HG03280 (cell line): Measurements from ENCODE around the gene SULT1C4.
"Not testable (repeated sequence)": the region's sequence is repeated elsewhere in the genome, so short reads cannot be mapped to it uniquely, and the experiment has no call there.

Experiments
- ATAC-seq: cut with Tn5 transposase; IDR thresholded peaks from one replicate; pipeline ENCODE4 v1.9.1; 2021; ENCODE audit warnings: mild to moderate bottlenecking, moderate library complexity; ENCODE audit not compliant: unreplicated experiment

SULT1C4 gene

GRCh38 chr2:108412995-108413710, 35.4 kb downstream of the SULT1C4 start:
- no peak for ATAC-seq

- ATAC-seq, result no peak
Measured at GRCh38 chr2:108413711-108414095, 35.9 kb downstream of the SULT1C4 start.

- no peak for ATAC-seq
Measured at GRCh38 chr2:108414256-108414876, 36.6 kb downstream of the SULT1C4 start.

- ATAC-seq, result no peak
Measured at GRCh38 chr2:108414945-108415344, 37.2 kb downstream of the SULT1C4 start.

GRCh38 chr2:108417254-108417653, 39.5 kb downstream of the SULT1C4 start:
- ATAC-seq, result no peak

- no peak for ATAC-seq
Measured at GRCh38 chr2:108418416-108418815, 40.7 kb downstream of the SULT1C4 start.

- no peak for ATAC-seq
Measured at GRCh38 chr2:108423067-108423466, 45.3 kb downstream of the SULT1C4 start.

- ATAC-seq, result no peak
Measured at GRCh38 chr2:108423502-108424251, 45.9 kb downstream of the SULT1C4 start.

GRCh38 chr2:108428286-108429009, 50.7 kb downstream of the SULT1C4 start:
- ATAC-seq, result no peak

- ATAC-seq, result not testable (repeated sequence)
Measured at GRCh38 chr2:108435578-108435977, 57.8 kb downstream of the SULT1C4 start.

GRCh38 chr2:108436976-108437375, 59.2 kb downstream of the SULT1C4 start:
- ATAC-seq, result no peak
